HCT116 (cell line): ENCODE measurements around the gene CRYZ.

Experiments
- CTCF ChIP-seq, 3 experiments: fragments of 200-600 bp in 1 of 3; sonication (generic) in 1 of 3; IDR thresholded peaks in 2 of 3; conservative IDR thresholded peaks in 1 of 3; 2 replicates each; pipeline ENCODE4 v1.5.1; 2012 to 2017; ENCODE audit warnings: low read depth in 2 of 3, low read length in 2 of 3, antibody characterized with exemption in 1 of 3, borderline replicate concordance in 1 of 3, control low read depth in 1 of 3, mild to moderate bottlenecking in 1 of 3, mixed read lengths in 1 of 3, mixed run types in 1 of 3, moderate library complexity in 1 of 3; ENCODE audit not compliant: insufficient read depth in 1 of 3
- EGR1 ChIP-seq: IDR thresholded peaks from 2 replicates; pipeline ENCODE4 v1.6.1; 2012; ENCODE audit warnings: low read depth
- POLR2A ChIP-seq: IDR thresholded peaks from 2 replicates; pipeline ENCODE4 v1.7.0; 2011; ENCODE audit warnings: borderline replicate concordance; ENCODE audit not compliant: insufficient read depth, insufficient read length; ENCODE audit errors: extremely low read depth
- RAD21 ChIP-seq: IDR thresholded peaks from 2 replicates; pipeline ENCODE4 v1.6.1; 2012; ENCODE audit warnings: low read depth, mild to moderate bottlenecking

GRCh38 chr1:74673351-74674111 is 59.3 kb downstream of the CRYZ start, which contains the start of gene ERICH3:
- no peak for TF ChIP-seq POLR2A
- TF ChIP-seq RAD21: no peak
- no peak for TF ChIP-seq EGR1
- TF ChIP-seq CTCF (IDR thresholded peaks at IDR 0.05 in 2 of 3, conservative IDR thresholded peaks at IDR 0.05 in 1 of 3; ENCODE audit: borderline replicate concordance in 1 of 3, insufficient read depth in 1 of 3, low read depth in 2 of 3, low read length in 2 of 3): no peak
